ENCODE results near the gene RAP2B.

The RAP2B gene

DNA sequence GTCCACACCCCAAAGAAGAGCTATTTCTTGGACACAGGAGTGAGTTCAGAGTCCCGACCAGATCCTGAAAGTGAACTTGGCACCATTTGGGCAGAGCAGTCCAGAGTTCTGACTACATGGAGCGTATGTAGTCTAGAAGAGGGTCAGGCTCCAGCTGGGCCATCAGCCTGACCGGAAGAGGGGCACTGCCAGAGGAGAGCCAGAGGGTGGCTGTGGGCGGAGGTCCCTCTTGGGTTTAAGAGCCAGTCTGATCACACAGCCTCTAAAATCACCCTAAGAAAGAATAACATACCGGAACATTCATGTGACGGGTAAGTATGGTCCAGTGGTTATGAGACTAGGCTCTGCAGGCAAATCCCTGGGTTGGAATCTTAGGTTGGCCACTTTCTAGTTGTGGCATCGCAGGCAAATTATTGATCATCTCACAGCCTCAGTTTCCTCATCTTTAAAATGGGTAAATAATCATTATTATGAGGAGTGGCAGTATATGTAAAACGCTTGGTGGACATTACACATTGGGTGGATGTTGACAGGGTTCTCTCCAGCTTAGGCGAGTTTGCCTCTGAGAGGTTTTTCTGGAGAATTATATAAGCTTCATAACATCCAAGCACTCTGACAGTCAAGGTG, 2.1 kb upstream of the RAP2B start:
- DNase-seq (ENCODE audit: insufficient read length, low spot score) (no peak), FAIRE-seq (no peak)

DNA sequence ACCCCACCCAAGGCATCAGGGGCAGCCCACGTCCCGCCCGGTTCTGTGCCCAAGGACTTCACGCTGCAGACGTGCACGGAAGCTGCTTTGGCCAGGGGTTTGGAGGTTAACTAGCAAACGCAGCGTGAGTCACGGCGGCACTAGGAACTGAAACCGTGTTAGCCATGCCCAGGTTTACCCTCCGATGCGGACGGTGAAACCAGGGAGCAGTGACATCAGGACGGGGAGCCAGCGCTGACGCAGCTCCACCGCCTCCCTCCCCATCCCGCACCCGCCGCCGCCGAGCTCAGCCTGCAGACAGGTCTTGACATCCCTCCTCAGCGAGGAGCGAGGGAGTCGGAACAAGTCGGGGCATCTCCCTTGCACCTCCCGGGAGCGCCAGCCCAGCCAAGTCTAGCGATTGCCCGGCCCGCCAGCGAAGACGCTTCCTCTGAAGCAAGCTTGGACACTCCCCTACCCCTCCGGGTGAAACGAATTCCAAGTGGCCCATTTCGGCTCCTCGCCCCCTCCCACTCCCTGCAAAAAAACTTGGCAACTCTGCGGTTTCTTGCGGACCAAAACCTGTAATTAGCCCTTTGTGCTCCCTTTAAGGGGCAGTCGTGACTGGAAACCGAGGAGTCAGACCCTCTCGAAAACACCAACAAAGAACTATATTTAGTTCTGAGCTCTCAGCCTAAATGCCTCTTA, 1.4 kb upstream of the RAP2B start:
- peak; percentile 65 for DNase-seq (ENCODE audit: insufficient read length, low spot score)
- peak; percentile 4 for FAIRE-seq

DNA sequence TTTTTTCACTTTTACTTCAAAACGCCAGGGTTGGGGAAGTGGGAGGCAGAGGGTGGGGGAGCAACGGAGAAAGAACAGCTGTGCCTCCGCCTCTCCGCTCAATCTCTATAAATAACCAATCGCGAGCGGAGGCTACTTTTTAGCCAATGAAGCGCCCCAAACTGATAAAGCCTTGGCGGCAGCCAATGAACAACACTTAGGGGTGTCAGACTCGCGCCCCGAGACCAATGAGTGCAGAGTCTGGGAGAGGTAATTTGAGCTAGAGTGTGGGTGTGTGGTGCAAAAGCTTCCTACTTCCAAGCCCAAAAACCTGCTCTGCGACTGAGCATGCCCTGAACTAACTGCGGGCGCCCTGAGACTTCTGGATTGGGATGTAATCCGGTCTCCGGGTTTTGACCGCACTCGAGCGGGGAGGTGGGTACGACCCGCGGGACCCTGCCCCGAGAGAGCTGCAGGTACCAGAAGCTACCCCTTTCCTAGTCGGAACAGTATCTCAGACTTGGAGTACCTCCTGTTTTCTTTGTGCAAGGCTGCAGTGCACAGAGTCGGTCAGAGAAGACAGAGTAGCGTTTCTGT, 800 bp upstream of the RAP2B start:
- FAIRE-seq (peak; percentile 95), DNase-seq (ENCODE audit: insufficient read length, low spot score) (peak; percentile 85)

GRCh38 chr3:153162513-153163392, 727 bp downstream of the RAP2B start:
- no peak for DNase-seq (ENCODE audit: insufficient read length, low spot score)
- peak; percentile 67 for FAIRE-seq

- DNase-seq (ENCODE audit: insufficient read length, low spot score) (no peak), FAIRE-seq (no peak)
These were observed 1.3 kb downstream of the RAP2B start for GRCh38 chr3:153163393-153163724.

GRCh38 chr3:153163756-153164550, 1.9 kb downstream of the RAP2B start:
- DNase-seq (ENCODE audit: insufficient read length, low spot score) (no peak), FAIRE-seq (no peak)

DNA sequence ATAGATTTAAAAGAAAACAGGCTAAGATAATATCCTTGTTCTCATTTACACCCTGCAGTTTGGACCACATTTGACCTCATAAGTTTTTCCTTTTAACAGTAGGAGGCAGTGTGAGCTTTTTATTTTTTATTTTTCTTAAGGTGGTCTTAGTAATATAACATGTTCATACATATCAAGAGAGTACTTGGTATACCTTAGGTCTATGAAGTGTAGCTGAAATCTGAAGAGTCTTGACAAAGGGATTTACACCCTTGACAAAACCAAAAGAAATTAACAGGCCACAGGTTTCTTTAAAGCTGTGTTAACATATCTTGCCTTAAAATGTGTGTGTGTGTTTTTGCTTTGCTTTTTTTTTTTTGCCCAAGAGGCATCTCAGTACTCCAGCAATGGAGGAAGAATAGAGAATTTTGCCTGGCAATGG, 3.2 kb downstream of the RAP2B start:
- DNase-seq (ENCODE audit: insufficient read length, low spot score), result no peak
- peak; percentile 57 for FAIRE-seq

DNA sequence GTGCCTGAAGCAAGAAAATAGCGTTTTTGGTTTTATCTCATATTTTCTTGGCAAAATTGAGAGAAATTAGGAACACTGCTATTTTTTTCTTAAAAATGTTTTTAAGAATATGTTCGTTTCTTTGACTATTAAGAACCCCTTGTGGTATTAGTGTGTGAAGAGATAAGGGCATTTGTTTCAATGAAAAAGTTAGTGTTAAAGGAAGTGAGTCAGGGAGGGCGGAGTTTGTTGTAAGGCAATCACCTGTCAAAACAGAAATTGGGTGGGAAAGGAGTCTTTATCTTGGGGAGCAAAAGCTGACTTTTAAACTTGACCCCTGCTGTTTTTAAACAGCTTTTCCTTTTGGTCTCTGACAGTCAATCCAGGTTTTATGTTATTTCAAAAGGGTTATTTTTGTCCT, 4.2 kb downstream of the RAP2B start:
- DNase-seq (ENCODE audit: insufficient read length, low spot score), result no peak

GRCh38 chr3:153166796-153167195, 4.8 kb downstream of the RAP2B start:
- no peak for FAIRE-seq
- no peak for DNase-seq (ENCODE audit: insufficient read length, low spot score)

More for the DNA sequence above, 4.2 kb downstream of the RAP2B start:
- FAIRE-seq, result no peak

- DNase-seq (ENCODE audit: insufficient read length, low spot score) (no peak), FAIRE-seq (no peak)
These were observed 7.9 kb downstream of the RAP2B start for GRCh38 chr3:153169793-153170383.

DNA sequence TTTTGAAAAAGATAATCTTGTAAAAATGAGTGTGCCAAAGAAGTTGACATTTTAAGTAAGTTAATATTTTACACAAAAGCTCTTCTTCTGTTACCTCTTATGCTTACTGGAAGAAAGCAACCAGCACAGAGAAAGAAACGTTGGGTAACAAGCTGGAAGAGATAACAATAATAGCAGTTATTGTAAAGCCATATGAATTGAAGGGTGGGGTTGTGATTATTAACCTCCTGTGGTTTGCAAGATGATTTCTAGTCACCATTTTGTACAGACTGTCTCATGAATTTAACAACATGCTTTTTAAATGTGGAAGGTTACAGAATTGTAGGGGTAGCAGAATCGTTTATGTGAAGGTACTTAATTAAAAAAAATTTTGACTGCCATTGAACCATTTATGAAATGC, 9.2 kb downstream of the RAP2B start:
- no peak for DNase-seq (ENCODE audit: insufficient read length, low spot score)

GRCh38 chr3:153171918-153172317, 9.9 kb downstream of the RAP2B start:
- FAIRE-seq (no peak), DNase-seq (ENCODE audit: insufficient read length, low spot score) (no peak)

More for the DNA sequence above, 9.2 kb downstream of the RAP2B start:
- FAIRE-seq, result no peak

DNA sequence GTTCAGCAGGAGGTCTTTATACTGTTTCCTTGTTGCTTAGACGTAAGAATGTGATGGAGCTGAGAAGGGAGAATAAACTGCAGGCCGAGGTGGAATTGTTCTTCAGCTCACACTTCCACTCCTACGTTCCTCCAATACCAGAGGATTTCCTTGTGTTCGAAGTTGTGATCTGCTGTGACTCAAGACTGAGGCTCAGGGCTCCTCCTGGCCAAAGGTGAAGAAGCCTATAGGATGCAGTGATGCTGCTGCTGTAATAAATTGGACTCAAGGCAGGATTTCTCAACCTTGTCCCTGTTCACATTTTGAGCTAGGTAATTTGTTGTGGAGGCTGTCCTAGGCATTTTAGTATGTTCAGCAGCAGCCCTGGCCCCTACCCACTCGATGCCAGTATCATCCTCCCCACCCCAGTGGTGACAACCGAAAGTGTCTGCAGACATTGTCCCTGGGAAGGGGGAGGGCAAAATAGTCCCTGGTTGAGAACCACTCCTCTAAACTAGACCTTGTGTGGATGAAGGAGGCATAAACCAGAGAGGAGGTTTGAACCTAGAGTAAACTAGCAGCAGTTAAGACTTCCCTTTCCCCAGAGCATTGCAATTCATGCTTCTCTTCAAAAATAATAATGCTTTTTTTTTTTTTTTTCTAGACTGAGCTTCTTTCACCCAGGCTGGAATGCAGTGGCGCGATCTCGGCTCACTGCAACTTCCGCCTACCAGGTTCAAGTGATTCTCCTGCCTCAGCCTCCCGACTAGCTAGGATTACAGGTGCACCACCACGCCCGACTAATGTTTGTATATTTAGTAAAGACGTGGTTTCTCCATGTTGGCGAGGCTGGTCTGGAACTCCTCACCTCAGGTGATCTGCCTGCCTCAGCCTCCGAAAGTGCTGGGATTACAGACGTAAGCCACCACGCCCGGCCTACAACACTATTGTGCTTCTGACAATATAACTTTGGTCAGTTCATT, 11.1 kb downstream of the RAP2B start:
- FAIRE-seq, result no peak

GRCh38 chr3:153173758-153174516, 11.9 kb downstream of the RAP2B start:
- DNase-seq (ENCODE audit: insufficient read length, low spot score) (no peak), FAIRE-seq (no peak)

More for the DNA sequence above, 11.1 kb downstream of the RAP2B start:
- no peak for DNase-seq (ENCODE audit: insufficient read length, low spot score)

- DNase-seq (ENCODE audit: insufficient read length, low spot score) (no peak), FAIRE-seq (no peak)
These were observed 14.2 kb downstream of the RAP2B start for GRCh38 chr3:153176197-153176596.

GRCh38 chr3:153180860-153181372, 18.9 kb downstream of the RAP2B start:
- DNase-seq (ENCODE audit: insufficient read length, low spot score), result no peak
- FAIRE-seq, result no peak

- no peak for FAIRE-seq
These were observed 20.7 kb downstream of the RAP2B start for GRCh38 chr3:153182501-153183293.

More at GRCh38 chr3:153182501-153183293, 20.7 kb downstream of the RAP2B start:
- DNase-seq (ENCODE audit: insufficient read length, low spot score), result no peak

All from GM19239 (cell line).